NCI-H460 (cell line): ENCODE measurements around the gene ARHGAP30. TPM values are rescaled to one million over a fixed set of nuclear protein-coding genes. Genes with fewer than 3 reads are reported as not detected.
A peak's percentile ranks its signal among the peaks of the same experiment; 100 is the strongest.
"Not testable (repeated sequence)": the region's sequence is repeated elsewhere in the genome, so short reads cannot be mapped to it uniquely, and the experiment has no call there.

Experiments
- DNase-seq: peaks from one replicate; pipeline ENCODE4 v3.0.0-alpha.2; 2016; ENCODE audit warnings: low read depth; ENCODE audit errors: extremely low read depth
- small RNA-seq, 2 experiments: library from RNA; depleted of rRNA; stranded (forward); fragments of <200 nt; gene quantifications; one replicate each; pipeline ENCODE3, GENCODE V24; 2014
- total RNA-seq: library from RNA; depleted of rRNA; stranded (reverse); fragments of >200 nt; shearing (Covaris generic); gene quantifications from 2 replicates; pipeline ENCODE4 v1.2.3, GENCODE V29; 2014; rRNA removed

Gene ARHGAP30
- total RNA-seq, 1 experiment from 2014 or later = 0.45 TPM

GRCh38 chr1:161016683-161017082, 53.0 kb downstream of the ARHGAP30 start:
- DNase-seq = not testable (repeated sequence)

DNA sequence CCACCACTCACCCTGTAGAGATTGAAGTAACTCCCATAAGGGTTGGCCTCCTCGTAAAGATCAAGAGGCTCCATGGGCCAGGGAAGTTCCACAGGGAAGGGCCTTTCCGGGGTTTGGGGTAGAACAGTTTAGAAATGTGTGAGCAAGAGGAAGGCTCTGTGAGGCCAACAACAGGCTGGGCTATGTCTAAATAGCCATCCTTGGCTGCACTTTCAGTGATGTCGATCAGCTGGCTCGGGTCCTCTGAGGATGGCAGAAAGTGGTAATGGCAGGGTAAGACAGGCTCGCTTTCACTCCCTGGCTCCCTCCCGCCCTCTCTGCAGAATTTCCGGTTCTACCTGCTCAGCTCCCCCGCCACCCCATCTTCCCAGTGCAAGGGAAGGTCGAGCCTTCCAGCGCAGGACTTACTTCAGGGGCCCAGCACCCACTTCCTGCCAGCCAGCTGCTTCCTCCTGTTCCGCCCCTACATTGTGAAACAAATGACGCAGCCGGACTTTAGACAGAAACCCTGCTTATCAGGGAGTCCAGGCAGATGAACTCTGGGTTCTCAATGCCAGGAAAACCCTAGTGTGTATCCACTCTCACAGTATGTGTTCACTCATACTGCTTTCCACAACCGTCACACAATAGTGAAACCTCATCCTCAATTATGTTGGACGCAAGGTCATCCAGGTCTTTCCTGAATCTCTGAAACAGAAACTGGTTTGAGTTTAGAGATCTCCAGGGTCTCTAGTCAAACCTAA, 56.0 kb downstream of the ARHGAP30 start:
- peak; percentile 78 for DNase-seq

- no peak for DNase-seq
These were observed 56.6 kb downstream of the ARHGAP30 start for GRCh38 chr1:161013131-161013487.

DNA sequence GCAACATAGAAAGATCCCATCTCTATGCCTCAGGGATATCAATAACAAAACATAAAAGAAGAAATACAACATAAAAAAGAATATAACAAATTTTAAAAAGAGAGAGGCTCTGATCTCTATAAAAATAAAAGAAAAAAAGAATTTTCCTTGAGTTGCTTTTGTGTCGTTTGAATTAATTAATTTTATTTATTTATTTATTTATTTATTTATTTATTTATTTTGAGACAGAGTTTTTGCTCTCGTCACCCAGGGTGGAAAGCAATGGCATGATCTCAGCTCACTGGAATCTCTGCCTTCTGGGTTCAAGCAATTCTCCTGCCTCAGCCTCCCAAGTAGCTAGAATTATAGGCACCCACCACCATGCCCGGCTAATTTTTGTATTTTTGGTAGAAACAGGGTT, 57.3 kb downstream of the ARHGAP30 start:
- no peak for DNase-seq

DNA sequence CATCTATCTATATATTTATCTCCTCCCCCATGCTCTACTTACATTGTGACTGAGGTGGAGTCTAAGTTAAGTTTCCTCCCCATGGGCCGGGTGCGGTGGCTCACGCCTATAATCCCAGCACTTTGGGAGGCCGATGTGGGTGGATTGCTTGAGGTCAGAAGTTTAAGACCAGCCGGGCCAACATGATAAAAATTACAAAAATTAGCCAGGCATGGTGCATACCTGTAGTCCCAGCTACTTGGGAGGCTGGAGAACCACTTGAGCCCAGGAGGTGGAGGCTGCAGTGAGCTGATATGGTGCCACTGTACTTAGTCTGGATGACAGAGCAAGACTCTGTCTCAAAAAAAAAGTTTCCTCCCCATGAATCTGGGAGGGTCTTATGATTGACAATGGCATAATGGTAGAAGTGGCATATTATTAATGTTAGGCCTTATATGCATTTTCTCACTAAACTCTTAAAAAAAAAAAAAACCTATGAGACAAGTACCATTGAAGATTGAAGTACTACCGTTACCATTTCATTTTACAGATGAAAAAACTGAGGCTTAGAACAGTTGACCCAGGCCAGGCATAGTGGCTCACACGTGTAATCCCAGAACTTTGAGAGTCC, 60.0 kb downstream of the ARHGAP30 start:
- no peak for DNase-seq

GRCh38 chr1:161008869-161009510, 60.7 kb downstream of the ARHGAP30 start:
- no peak for DNase-seq

- DNase-seq = no peak
These were observed 62.3 kb downstream of the ARHGAP30 start for GRCh38 chr1:161007369-161007768.

DNA sequence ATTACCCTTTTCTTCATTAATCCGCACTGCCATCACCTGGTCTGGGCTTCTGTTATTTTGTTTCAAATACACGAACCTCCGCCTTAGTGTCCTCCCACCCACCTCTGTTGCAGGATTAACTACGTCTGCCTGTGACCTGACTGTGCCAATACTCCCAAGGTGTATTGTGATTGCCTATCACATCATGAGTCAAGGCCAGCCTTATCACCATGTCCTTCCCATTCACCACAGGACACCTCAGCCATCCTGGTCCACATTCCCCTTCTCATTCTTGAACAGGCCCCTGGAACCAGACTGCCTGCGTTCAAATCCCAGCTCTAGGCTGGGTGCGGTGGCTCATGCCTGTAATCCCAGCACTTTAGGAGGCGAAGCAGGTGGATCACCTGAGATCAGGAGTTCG, 63.1 kb downstream of the ARHGAP30 start:
- no peak for DNase-seq

- no peak for DNase-seq
These were observed 68.2 kb downstream of the ARHGAP30 start for GRCh38 chr1:161001525-161001924.

DNA sequence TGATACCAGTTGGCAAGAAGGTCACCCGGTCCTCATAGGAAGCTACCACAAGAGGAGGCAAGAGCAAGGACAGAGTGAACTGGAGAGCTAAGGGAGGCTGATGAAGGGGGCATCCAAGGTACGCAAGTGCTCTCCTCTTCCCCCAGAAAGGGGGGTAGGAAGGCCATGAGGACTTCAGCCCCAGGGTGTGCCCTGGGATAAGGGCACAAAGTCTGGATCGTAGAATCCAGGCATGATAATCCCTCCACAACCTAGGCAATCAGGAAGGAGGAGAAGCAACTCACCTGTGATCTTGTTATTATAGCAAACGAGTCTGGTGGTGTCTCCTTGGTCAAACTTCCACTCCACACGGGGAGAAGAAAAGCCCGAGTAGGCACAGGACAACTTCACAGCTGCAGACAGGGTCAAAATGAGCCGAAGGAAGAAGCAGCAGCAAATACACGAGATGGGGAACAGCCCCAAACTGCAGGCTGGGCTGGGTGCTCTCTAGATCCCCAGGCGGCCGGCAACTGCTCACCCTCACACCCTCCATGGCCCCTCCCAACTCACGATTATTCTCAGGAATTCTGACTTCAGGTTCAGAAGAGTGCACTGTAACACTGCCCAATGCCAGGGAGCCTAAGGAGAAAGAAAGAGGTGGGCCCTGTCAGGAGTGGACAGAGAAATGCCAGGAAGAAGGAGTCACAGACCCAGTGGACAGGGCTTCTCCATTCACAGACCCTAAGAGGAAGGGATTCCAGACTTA, 68.8 kb downstream of the ARHGAP30 start:
- no peak for DNase-seq

DNA sequence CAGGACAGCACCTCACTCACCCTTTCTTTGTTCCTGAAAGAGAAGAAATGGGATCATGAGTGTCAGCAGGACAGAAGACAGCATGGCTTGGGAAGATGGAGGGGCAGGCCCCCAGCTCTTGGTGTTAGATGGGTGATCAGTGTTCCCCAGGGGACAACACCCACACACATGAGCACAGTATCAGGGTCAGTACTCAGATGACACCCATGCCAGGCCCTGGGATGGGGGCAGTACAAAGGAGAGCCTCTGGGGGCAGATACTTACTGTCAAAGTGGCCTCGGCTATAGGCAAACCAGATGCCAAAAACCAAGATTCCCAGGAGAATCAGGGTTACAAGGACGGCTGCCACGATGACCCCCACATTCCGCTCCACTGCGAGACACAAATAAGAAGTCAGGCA, 70.3 kb downstream of the ARHGAP30 start:
- DNase-seq = no peak

DNA sequence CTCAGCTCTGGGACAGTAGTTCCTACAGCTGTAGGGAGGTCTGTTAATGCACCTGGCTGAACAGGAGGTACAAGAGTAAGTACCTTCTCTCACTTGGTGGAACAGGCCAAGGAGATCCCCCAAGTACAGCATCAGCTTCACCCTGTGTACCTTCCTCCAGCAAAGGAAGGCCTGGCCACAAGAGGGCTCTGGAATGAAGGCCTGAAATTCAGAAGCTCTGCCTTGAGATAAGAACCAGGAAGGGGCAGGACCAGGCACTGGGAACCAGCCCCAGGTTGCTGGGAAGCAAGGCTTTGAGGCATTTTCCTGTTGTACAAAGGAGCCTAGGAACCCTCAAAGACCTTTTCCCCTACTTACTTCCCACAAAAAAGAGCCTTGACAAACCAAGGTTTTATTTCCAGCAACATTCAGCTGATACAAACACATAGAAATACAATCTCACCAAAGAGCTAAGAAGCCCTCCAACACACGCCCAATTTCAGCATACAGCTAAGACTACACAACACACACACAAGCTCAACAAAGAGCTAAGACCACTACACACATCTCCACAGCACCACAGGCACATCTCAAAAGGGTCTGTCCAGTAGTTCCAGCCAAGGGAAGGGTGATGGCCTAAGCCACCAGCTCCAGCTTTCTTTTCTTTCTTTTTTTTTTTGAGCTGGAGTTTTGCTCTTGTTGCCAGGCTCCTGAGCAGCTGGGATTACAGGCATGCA, 72.2 kb downstream of the ARHGAP30 start:
- peak; percentile 60 for DNase-seq

Small RNA genes lying within 50 kb of the gene (small RNA-seq; reads per million reads assigned to genes)
- 0 reads per million in 2 experiments for gene AL591806.2

Other genes starting within 250 kb of the ARHGAP30 start
- not detected in 2 replicates for gene CD244, start 207.0 kb downstream of the ARHGAP30 start, total RNA-seq
- gene ITLN1, start 184.7 kb downstream of the ARHGAP30 start, total RNA-seq = not detected in 2 replicates
- not detected in 2 replicates for gene ITLN2, start 115.1 kb downstream of the ARHGAP30 start, total RNA-seq
- gene F11R, start 48.7 kb downstream of the ARHGAP30 start, total RNA-seq = 20.7 and 23.7 TPM in 2 replicates
- gene TSTD1, start 30.9 kb downstream of the ARHGAP30 start, total RNA-seq = 29.8 and 37.6 TPM in 2 replicates
- gene USF1, start 23.9 kb downstream of the ARHGAP30 start, total RNA-seq = 49.2 and 51.2 TPM in 2 replicates
- gene NECTIN4, start 19.7 kb upstream of the ARHGAP30 start, total RNA-seq = 0.55 and 1.0 TPM in 2 replicates
- gene KLHDC9, start 28.5 kb upstream of the ARHGAP30 start, total RNA-seq = 3.6 and 5.3 TPM in 2 replicates
- gene PFDN2, start 48.1 kb upstream of the ARHGAP30 start, total RNA-seq = 186 and 200 TPM in 2 replicates
- gene NIT1, start 48.2 kb upstream of the ARHGAP30 start, total RNA-seq = 44.3 and 60.6 TPM in 2 replicates
- gene DEDD, start 62.8 kb upstream of the ARHGAP30 start, total RNA-seq = 34.2 and 36.2 TPM in 2 replicates
- gene UFC1, start 84.1 kb upstream of the ARHGAP30 start, total RNA-seq = 124 and 143 TPM in 2 replicates
- 17.7 and 18.8 TPM in 2 replicates for gene USP21, start 89.6 kb upstream of the ARHGAP30 start, total RNA-seq
- 27.1 and 27.3 TPM in 2 replicates for gene PPOX, start 96.5 kb upstream of the ARHGAP30 start, total RNA-seq
- gene B4GALT3, start 107.6 kb upstream of the ARHGAP30 start, total RNA-seq = 68.2 and 73.4 TPM in 2 replicates
- gene ADAMTS4, start 129.2 kb upstream of the ARHGAP30 start, total RNA-seq = under 0.01 and 0.14 TPM in 2 replicates
- gene NDUFS2, start 132.5 kb upstream of the ARHGAP30 start, total RNA-seq = 161 and 175 TPM in 2 replicates
- not detected in 2 replicates for gene FCER1G, start 145.4 kb upstream of the ARHGAP30 start, total RNA-seq
- not detected in 2 replicates for gene APOA2, start 153.7 kb upstream of the ARHGAP30 start, total RNA-seq
- gene TOMM40L, start 156.2 kb upstream of the ARHGAP30 start, total RNA-seq = 8.3 and 9.1 TPM in 2 replicates
- not detected in 2 replicates for gene NR1I3, start 168.3 kb upstream of the ARHGAP30 start, total RNA-seq
- gene PCP4L1, start 188.9 kb upstream of the ARHGAP30 start, total RNA-seq = not detected in 2 replicates
- gene MPZ, start 240.1 kb upstream of the ARHGAP30 start, total RNA-seq = 54.3 and 54.9 TPM in 2 replicates
- 67.9 and 70.4 TPM in 2 replicates for gene SDHC, start 244.5 kb upstream of the ARHGAP30 start, total RNA-seq